ENCODE data around the gene BCCIP.

Gene BCCIP

GRCh38 chr10:125848371-125848770 is 25.0 kb downstream of the BCCIP start:
- no peak for DNase-seq

DNA sequence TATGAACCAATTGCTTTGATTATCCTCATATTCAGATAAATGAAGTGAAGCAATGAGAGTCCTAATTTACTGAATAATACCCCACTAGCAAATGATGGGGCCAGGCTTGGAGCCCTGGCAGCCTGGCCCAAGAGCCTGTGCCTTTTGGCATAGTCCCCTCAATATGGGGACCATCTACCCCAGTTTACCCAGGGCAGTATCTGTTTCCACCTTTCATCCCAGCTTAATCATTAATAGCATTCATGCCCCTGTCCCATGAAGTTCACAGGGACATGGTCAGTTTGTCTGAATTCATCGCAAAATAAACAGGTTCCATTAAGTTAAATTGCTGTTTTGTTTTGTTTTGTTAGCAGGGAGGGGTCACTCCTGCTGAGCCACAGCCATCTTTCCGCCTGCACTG is 25.5 kb downstream of the BCCIP start:
- no peak for DNase-seq

DNA sequence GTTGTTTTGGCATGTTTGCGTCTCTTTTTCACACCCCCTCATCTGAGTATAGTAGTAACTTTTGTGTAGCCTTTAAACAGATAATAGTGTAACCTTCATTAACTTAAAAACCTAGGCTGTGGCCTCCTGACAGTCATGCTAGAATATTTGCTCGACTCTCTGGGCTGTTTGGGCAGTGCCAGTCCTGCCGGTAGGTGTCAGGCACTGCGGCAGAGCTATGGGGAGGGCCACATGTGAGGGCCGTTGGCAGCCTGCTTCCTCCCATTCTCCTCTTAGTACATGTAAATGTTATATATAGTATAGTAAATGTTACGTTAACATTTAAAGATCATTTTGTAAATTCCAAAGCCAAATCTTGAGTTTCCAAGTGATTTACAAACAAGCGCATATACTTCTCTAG is 26.1 kb downstream of the BCCIP start:
- DNase-seq: no peak

DNA sequence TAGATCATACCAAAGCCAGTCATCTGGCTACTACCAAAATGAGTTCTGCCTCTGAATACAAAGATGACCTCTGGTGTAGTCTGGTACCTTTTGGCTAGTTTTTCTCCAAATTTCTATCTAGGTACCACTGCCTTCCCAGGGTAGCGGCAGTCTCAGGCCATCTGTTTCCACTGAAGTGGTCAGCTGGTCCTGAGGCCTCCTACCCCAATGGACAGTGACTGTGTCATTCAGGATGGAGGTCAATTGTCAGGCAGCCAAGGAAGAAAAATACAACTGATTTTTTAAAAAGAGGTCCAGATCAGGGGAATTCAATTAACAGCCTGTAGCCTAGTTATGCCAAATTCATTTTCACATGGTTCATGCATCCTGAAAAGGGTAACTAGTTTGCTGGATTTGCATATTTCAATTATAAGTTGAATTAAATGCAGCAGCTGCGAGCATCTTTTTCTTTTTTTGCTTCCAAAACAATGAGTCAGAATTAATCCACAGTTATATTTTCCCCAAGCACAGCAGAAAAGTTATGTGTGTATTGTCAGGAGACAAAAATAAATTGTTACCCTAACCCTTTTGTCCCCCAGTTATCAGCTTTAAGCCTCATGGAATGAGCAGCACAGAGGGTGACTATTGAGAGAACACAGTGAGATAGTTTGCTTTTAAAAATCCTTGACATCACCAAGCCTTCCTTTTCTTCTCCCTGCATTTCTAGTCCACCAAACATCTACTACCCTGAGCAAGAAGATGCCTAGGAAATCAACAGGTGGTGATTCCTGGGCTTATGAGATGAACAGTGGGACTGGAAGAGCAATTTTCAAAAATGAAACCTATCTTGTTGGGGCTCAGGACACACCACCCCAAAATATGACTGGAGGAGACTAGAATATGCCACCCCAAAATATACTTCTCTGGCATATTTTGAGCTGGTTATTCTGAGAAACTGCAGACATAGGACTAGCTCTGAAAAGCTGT is 27.7 kb downstream of the BCCIP start:
- DNase-seq: no peak

- no peak for DNase-seq
Measured at GRCh38 chr10:125852487-125852886, 29.1 kb downstream of the BCCIP start.

- DNase-seq: no peak
Measured at GRCh38 chr10:125857185-125857760, 33.9 kb downstream of the BCCIP start.

DNA sequence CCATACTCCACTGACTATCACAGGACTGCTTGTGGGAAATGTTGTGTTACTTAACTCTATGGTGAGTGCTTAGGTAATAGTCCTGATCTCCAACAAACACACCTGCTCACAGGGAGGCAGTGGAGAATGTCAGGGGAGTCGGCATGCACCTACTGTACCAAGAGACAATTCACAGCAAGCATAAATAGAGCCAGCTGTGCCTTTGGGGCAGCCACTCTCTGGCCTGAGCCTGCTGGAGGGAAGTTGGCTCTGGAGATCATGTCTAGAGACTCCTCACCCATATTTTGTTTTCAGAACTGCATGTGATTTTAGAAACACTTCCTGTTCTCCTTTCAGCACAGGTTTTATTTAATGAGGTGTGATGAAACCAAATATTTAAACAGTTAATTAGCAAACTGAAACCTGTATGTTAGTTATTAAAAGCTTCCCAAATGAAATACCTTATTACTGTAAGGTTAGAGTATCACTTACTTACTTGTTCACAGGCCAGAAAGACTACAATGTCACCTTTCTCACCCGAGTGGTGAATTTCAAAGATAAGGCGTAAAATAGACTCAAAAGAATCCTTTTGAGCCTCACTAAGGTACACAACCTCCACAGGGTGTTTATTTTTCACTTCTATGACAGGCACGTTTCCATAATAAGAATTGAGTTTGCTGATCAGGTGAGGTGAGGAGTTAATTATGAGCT is 35.9 kb downstream of the BCCIP start:
- no peak for DNase-seq

DNA sequence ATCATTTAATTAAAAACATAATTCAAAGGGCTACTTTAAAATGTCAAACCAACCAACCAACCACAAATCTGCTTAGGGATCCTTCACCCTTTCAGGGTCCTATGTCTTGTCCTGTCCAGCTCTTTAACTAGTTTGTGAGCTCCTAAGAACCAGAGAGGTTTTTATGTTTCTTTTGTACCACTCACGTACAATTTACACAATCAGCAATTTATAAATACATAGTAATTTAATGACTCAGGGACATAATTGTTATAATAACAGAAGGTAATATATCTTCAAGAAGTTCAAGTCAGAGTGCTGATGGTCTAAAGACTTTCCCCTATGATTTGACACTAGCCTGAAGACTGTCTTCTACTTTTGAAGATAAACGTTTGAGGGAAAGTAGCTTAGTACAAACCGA is 41.8 kb downstream of the BCCIP start:
- DNase-seq: no peak

- DNase-seq: no peak
Measured at GRCh38 chr10:125866421-125867029, 43.2 kb downstream of the BCCIP start.

DNA sequence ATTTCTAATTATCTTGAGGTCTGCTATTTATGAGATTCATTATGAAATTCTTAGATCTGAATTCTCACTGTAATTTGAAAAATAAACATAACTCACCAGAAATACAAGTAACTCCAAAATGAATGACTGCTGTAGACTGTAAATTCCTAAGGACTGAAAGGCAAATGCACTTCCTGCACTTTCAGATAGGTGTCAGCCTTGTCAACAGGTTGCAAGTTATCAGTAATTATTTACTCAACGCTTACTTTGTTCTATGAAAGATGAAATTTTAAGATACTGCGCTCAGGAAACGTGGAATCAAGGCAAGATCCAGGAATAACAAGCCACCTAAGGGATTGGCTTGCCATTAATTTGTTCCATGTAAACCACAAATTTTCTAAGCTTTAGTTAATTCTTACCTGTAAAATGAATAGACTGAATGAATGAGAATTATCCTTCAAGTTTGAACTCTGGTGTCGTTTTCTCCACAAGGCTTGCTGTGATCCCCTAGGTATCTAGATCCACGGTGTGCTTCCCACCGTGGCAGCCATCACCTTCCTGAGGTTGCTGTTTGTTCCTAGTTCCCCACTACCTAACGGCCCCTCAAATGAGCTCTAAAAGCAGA is 45.1 kb downstream of the BCCIP start:
- peak; percentile 39 for DNase-seq

DNA sequence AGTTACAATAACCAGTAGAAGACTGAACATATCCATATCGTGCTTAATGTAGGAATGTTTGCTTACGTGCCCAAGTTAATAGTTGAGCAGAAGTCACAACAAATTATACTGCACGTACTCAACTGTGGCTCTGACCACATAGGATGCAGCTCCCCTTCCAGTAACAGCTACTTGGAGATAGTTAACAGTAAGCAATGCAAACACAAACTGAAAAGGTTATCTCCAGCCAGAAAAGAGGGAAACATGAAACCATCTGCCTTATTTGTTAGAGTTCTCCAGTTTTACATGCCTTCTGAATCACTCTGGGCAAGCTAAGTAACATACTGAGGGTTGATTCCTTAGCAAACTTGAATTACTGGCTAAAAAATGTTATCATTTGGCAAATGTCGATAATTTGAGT is 48.0 kb downstream of the BCCIP start:
- no peak for DNase-seq

GRCh38 chr10:125878957-125879835 is 55.9 kb downstream of the BCCIP start:
- DNase-seq: no peak

DNA sequence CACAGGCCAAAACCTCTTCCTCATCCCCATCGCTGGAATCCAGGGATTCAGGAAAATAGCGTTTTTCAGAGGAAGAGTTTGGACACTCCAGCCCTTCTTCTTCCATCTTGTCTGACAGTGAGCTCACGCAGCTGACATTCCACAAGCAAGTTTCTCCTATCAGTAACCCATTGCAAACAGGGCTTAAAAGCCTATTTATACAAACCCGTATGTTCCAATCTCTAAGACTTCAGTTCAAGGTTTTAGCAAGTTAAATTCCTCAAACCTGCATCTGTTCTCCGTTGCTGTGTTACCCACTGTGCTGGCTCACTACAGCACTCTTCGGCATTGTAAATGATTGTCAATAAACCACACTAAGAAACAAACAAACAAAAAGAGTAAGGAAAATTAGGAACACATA is 57.4 kb downstream of the BCCIP start:
- no peak for DNase-seq

DNA sequence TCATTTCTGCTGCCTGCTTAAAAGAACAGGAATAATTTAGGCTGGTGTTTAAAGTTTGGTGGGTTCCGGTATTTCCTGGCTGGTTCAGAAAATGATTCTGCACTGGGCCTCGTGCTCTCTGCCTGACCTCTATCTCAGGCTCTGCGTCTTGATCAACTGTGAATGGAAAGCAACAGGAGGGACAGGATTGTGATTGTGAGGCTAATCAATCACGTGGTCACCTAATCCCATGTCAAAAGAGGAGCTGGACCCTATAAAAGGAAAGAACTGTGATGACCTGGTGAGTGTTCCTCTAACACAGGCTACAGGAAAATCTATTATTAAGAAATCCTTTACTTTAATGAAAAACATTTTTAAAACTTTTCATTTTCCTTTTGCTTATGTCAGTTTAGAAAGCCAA is 57.8 kb downstream of the BCCIP start, which contains the start of gene DHX32:
Gene DHX32, minus strand, starts transcription at position 101 of the 400 bp plus-strand sequence. CDS start 468 bp downstream, outside the sequence.
- no peak for DNase-seq

DNA sequence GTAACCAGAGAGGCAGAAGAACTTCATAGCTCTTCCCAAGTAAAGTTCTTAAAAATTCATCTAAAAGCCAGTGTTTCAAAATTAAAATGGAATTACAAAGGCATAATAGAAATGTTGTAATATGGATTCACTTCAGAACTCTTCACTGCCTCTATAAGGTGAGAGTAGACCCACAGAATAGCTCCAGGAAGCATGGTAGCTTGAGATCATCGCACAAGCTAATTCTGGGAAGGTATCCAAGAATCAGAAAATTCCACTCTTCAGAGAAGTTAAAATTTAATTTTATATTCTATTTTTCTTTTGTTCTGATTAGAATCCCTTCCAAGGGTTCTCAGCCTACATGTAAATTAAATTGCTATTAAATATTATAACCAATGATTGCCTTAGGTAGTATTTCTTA is 59.2 kb downstream of the BCCIP start:
- no peak for DNase-seq

- no peak for DNase-seq
Measured at GRCh38 chr10:125883211-125883610, 59.9 kb downstream of the BCCIP start.
